SU-DHL-6 (cell line): ENCODE data around the gene ACTG1.

Experiments
- EZH2phosphoT487 ChIP-seq: fragments of 200-600 bp; sonication (generic), shearing (Covaris generic); conservative IDR thresholded peaks from 2 replicates; pipeline ENCODE4 v1.6.1; 2018; ENCODE audit warnings: mild to moderate bottlenecking, antibody characterized with exemption, low read length, moderate library complexity, mixed read lengths
- TF ChIP-seq, protein P1 (sequence below): fragments of 200-600 bp; sonication (generic); IDR thresholded peaks from one replicate; pipeline ENCODE4 v1.5.1; 2017; ENCODE audit warnings: antibody characterized with exemption, mild to moderate bottlenecking, low read length, moderate library complexity; ENCODE audit not compliant: insufficient read depth, poor library complexity, severe bottlenecking

DNA sequence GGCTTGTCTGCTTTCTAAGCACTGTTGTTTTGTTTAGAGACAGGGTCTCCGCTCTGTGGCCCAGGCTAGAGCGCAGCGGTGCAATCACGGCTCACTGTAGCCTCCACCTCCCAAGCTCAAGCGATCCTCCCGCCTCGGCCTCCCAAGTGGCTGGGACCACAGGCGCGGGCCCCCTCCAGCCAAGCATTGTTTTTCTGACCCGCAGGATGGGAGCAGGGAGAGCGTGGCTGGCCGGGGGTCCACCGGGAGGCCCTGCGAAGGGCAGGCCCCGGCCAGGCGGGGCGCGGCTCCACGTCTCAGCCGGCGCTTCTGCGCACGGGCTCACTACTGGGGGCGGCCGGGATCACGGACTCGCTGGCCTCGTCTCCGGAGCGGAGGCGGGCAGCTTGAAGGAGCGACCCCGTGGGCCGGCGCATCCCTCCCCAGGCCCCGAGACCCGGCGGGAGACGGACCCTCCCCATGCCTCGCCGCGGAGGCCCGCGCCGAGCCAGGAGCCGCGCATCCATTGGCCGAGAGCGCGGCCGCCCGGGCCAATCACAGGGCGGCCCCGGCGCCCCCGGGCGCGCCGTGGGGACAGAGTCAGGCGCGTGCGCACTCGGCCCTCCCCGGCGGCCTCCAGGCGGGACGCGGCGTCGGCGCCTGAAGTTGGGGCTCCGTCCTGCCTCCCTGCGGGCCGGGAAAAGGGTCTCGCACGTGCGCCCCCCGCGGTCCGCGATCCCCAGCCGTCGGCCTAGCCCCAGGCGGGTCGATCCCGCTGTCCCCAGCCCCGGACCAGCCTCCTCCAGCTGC, 24.9 kb downstream of the ACTG1 start:
- TF ChIP-seq, protein P1, sequence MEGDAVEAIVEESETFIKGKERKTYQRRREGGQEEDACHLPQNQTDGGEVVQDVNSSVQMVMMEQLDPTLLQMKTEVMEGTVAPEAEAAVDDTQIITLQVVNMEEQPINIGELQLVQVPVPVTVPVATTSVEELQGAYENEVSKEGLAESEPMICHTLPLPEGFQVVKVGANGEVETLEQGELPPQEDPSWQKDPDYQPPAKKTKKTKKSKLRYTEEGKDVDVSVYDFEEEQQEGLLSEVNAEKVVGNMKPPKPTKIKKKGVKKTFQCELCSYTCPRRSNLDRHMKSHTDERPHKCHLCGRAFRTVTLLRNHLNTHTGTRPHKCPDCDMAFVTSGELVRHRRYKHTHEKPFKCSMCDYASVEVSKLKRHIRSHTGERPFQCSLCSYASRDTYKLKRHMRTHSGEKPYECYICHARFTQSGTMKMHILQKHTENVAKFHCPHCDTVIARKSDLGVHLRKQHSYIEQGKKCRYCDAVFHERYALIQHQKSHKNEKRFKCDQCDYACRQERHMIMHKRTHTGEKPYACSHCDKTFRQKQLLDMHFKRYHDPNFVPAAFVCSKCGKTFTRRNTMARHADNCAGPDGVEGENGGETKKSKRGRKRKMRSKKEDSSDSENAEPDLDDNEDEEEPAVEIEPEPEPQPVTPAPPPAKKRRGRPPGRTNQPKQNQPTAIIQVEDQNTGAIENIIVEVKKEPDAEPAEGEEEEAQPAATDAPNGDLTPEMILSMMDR = no peak
- TF ChIP-seq EZH2phosphoT487 = no peak
